ENCODE results near the gene SND1. TPM values are rescaled to one million over a fixed set of nuclear protein-coding genes. Genes with fewer than 3 reads are reported as not detected.

SND1 gene
- polyA plus RNA-seq, 4 donors: 142 to 159 (median 148) TPM

DNA sequence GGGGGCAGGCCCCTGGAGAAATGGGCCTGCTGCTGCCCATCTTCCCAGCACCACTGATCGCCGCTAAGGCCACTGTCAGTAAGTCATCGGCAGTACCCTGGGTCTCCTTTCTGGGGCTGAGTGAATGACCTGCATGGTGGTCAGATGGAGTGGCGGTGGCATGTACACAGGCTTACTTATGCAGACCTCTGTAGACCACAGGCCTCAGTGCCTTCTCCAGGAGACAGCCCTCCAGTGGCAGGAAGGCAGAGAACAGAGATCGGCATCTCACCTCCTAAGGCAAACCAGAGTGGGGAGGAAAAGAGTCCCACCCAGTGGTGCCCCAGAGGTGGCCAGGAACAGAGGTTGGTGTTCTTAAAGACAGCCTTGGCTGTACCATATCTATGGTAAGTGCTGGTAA is 402.0 kb downstream of the SND1 start:
- DNase-seq (ENCODE audit: low read depth in 4 of 4, low spot score in 3 of 4): no peak

- no peak for DNase-seq (ENCODE audit: low read depth in 4 of 4, low spot score in 3 of 4)
Measured at GRCh38 chr7:128054511-128054910, 402.5 kb downstream of the SND1 start.

GRCh38 chr7:128055637-128056036 is 403.6 kb downstream of the SND1 start:
- no peak for DNase-seq (ENCODE audit: low read depth in 4 of 4, low spot score in 3 of 4)

- DNase-seq (ENCODE audit: low read depth in 4 of 4, low spot score in 3 of 4): no peak
Measured at GRCh38 chr7:128056901-128057300, 404.9 kb downstream of the SND1 start.

- DNase-seq (ENCODE audit: low read depth in 4 of 4, low spot score in 3 of 4): no peak
Measured at GRCh38 chr7:128057909-128058308, 405.9 kb downstream of the SND1 start.

GRCh38 chr7:128059143-128059988 is 407.4 kb downstream of the SND1 start:
- DNase-seq (ENCODE audit: low read depth in 4 of 4, low spot score in 3 of 4): no peak

DNA sequence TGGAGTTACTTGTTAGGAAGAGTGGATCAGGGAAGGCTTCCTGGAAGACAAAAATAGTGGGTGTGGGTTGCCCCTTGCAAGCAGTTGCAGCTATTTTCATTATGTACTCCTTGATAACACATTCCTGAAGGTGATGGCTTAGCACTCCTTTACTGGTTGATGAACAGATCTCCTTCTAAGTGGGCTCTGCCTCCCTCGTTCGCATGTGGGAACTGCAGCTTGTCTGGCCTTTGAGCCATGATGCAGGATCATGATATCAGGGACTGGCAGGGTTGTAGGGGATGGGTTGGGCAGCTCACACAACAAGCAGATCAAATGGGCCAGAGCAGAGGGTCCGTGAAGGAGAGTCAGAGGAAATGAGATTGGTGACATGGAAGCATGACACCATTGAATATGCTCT is 408.0 kb downstream of the SND1 start:
- no peak for DNase-seq (ENCODE audit: low read depth in 4 of 4, low spot score in 3 of 4)

- DNase-seq (ENCODE audit: low read depth in 4 of 4, low spot score in 3 of 4): no peak
Measured at GRCh38 chr7:128063088-128063487, 411.1 kb downstream of the SND1 start.

- no peak for DNase-seq (ENCODE audit: low read depth in 4 of 4, low spot score in 3 of 4)
Measured at GRCh38 chr7:128065872-128066271, 413.9 kb downstream of the SND1 start.

DNA sequence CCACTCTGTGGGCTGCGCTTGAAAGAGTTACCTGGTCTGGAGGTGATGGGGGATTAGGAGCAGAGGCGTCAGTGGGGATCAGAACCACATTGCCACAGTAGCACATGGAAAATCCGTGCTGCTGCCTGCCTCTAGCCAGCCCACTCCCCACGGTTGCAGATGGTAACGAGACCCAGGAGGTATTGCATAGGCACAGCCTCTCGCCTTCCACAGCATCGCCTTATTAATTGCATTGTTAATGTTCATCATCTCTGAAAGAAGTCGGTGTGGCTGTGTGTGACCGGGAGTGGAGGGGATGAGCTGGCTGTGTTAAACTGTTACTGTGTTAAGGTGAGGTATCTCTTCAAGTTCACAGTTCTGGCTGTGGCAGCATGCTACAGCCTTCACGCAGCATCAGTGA is 414.4 kb downstream of the SND1 start:
- no peak for DNase-seq (ENCODE audit: low read depth in 4 of 4, low spot score in 3 of 4)

DNA sequence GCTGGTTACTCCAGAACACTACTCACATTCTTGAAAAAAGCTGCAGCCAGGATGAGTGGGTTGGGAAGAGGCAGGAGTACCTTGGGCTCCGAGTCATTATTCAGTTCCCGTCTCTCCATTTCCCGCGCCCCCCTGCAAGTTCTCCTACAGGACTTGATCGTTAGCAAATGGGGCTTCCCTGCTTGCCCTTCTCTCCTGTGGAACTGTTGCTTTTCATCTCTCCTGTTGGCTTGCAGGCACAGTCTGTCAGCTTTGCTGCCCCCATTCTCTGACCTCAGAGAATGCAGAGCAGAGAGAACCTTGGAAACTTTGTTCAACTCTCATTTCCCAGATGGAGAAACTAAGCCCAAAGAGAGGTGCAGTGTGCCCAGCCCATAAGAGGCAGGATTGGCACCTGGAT is 414.9 kb downstream of the SND1 start:
- no peak for DNase-seq (ENCODE audit: low read depth in 4 of 4, low spot score in 3 of 4)

DNA sequence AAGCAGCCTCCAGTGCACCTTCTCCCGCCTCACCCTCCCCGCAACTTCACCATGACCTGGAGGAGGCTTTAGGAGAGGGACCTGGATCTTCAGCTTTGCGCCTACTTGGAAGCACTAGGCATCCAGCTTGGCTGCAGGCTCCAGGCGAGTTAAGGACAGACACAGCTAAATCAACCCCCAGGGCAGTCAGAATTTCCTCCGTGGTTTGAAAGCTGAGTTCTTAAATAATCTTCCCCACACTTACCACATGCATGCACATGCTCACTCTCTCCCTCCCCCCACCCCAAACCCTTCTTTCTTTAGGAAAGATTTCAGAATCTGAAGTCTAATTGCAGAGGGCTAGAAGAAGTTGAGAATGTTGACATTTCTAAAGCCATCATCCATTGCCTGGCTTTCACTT is 416.0 kb downstream of the SND1 start:
- no peak for DNase-seq (ENCODE audit: low read depth in 4 of 4, low spot score in 3 of 4)

DNA sequence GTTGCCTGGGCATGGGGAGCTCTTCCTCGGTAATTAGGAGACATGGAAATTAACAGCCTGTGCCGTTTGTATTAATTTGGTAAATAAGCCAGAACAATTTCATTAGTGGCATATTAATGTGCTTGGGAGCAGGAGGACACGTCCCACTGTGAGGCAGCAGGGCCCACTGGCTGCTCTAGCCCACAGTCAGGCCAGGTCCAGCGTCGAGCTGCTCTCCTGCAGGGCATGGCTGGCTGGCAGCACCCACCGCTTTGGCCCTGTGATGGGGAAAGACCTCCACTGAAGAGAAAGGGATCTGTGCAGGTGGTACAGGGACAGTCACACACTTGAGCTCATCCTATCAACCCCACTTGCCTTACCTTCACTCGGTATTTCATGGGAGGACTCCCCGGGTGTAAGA is 416.8 kb downstream of the SND1 start:
- DNase-seq (ENCODE audit: low read depth in 4 of 4, low spot score in 3 of 4): no peak

DNA sequence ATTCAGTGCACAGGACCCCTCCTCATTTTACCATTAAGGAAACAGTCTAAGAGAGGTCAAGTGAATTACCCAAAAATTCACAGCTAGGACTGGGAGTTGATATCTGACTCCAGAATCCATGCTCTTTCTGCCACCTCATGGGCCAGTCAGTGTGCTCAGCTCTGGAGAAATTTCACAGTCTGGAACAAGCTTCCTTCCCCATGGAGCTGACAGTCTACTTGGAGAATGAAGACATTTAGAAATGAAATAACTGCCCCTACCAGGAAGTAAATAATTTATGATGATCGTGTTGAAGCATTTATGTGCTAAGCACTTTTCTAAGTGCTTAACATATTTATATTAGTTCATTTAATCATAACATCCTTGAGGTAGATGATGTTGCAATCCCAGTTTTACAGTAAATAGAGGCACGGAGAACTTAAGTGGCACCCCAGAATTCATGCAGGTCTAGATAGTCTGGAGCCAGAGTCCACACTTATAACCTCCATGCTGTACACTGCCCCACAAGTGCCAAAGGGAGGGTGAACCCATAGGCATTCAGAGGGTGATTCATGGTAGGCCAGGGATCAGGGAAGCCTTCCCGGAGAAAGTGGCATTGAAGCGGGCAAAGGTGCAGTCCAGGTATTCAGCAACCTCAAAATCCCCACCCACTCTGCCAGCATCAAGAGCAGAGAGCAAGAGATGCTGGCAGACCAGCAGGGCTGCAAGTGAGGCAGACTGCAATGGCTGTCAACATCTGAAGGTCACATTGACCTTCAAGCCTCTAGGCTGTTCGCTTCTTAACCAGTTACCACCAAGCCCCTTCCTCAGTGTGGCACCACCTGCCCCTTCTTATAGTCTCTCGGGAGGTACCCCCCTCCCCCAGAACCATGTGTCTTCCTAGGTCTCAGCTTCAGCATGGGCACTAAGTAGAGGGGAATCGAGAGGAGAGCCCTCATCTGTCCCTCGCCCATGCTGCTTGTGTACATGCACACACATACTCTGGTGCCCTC is 417.7 kb downstream of the SND1 start:
- DNase-seq (ENCODE audit: low read depth in 4 of 4, low spot score in 3 of 4): no peak

DNA sequence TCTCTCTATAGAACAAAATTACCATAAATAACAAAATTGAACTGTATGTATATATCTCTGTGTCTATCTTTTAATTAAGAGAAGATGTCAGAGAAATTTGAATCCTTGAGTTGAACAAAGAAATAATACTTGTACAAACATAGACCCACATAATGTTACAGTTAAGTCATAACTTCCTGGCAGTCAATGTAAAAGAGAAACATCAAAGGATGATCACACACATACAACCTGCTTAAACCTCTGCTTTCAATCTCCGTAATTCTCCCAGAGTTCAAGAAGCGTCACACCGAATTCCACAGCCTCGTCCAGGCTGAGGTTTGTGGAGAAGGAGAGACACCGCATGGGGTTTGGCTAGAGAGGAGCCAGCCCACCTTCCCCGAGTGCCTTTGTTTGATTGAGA is 419.4 kb downstream of the SND1 start:
- DNase-seq (ENCODE audit: low read depth in 4 of 4, low spot score in 3 of 4): no peak

DNA sequence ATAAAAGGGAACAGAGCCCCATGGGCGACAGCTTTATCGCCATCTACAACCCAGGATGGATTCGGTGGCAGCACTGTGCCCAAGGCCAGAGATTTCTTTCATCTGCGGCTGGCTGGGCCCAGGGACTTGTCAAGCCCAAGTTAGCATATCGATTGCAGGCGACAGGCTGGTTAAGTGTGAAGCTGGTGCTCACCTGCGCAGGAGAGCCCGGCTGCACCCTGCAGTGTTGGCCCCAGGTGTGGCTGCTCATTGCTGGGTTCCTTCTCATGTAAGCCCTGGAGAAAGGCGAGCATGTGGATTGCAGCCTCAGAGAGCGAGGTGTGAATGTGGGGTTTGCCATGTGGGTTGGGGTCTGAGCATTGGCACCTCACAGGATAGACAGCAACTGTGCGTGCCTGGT is 419.8 kb downstream of the SND1 start:
- no peak for DNase-seq (ENCODE audit: low read depth in 4 of 4, low spot score in 3 of 4)

DNA sequence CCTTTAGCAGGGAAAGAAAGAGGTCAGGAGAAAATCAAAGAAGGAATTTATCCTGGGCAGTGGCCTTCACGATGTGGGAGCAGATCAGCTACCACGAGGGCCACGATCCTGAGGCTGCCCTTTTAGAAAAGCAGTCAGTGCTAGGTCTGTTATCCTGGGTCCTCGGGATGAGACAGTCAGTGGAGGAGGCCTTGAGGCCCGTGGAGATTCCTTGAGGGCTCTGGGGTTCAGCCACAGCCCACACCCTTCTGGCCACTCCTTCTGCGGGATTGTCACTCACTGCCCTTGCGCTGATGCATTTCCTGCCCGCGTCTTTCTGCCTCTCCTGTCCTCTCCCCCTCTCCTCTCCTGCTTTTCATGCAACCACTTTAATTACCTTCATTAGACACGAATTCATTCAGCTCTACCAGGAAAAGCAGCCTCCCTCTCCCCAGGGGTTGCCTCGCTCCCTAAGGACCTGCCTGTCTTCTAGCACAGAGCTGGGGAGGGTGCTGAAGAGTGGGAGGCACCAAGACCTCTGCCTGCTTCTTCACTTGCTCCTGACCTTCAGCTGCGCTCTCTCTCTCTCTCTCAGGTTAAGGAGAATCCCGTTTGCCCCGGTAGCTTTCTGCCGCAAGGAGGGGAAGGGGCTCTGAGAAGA is 421.8 kb downstream of the SND1 start:
- DNase-seq (ENCODE audit: low read depth in 4 of 4, low spot score in 3 of 4): no peak

DNA sequence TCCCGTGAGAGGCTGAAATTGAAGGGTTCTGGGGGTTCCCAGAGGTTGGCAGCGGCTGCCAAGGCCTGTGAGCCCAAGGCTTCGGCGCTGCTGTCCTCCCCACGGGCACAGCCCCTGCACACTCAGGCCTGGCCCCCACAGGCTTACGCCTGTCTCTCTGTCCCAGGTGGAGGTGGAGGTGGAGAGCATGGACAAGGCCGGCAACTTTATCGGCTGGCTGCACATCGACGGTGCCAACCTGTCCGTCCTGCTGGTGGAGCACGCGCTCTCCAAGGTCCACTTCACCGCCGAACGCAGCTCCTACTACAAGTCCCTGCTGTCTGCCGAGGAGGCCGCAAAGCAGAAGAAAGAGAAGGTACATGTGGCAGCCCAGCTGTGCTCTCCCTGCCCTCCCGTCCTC is 422.3 kb downstream of the SND1 start:
- DNase-seq (ENCODE audit: low read depth in 4 of 4, low spot score in 3 of 4): no peak

DNA sequence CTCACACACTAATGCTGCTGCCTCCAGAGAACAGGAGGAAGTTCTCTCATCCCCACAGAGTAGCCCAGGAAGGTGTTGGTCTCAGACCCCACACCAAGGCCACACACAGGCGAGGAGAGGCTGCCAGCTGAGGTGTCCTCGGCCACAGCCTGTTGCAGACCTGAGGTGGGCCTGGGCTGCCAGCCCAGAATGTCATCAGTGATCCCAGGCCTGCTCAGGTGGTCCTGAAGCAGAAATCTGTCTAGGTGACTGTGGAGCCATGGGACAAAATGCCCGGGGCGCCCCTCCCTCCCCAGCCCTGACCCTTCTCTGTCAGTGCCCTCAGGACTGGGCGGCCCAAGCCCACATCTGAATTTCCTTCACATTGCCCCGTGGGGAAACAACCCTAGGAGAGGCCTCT is 422.7 kb downstream of the SND1 start:
- no peak for DNase-seq (ENCODE audit: low read depth in 4 of 4, low spot score in 3 of 4)

DNA sequence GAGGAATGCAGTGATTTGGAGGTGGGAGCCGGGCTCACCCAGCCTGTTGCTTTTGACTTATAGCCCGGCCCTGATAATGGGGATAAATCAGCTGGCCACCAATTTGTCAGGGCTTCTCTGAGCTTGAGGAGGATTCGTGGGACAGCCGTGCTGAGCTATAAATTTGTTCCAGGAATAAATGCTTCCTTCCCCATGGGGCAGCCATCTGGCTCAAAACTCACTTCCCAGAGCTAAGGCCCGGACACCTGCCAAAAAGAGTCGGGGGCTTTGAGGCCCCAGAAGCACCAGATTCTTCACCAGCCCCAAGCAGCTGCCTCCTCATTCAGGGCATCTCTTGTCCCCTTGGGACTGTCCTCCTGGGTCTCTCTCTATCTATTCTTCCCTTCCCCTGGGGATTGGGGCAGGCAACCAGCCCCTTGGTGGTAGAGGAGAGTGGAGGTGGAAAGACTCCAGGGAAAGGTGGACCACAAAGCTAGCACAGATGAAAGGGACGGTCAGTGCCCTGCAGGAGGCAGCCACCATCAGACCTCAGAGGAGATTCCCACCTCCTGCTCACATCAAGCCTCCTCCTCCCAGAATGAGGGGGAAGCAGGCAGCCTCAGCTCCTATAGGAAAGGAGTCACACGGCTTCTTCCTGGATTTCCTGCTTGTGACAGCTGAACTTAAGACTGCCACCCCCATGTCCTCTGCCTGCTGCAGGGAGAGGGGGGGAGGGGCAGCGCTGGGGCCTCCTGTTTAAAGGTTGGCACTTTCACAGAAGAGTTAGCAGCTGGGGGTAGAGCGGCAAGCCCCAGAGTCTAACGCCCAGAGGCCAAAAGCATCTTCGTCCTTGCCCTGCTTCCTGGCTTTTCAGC is 423.5 kb downstream of the SND1 start:
- DNase-seq (ENCODE audit: low read depth in 4 of 4, low spot score in 3 of 4): no peak

Data from right renal pelvis (tissue), 4 donors.